GM13977 (cell line): ENCODE data around the gene DPYSL4.

Experiments
- DNase-seq: peaks from one replicate; pipeline ENCODE4 v3.0.0; 2012; ENCODE audit warnings: low spot score
- in situ Hi-C: fragments of 300-500 bp; cut with MboI; formaldehyde crosslinking; loops from one replicate; pipeline ENCODE4 v1.12.0; 2022; ENCODE audit warnings: low sequenced_read_pairs, low pct_unique_long_range_greater_than_20kb, mixed read lengths, inconsistent platforms; ENCODE audit not compliant: unreplicated experiment
- TF ChIP-seq, protein P1 (sequence below): IDR thresholded peaks from 2 replicates; pipeline ENCODE4 v1.5.1; 2012; ENCODE audit warnings: mild to moderate bottlenecking, control low read depth; ENCODE audit not compliant: insufficient read depth; ENCODE audit errors: extremely low read depth, missing control alignments

DPYSL4 gene

DNA sequence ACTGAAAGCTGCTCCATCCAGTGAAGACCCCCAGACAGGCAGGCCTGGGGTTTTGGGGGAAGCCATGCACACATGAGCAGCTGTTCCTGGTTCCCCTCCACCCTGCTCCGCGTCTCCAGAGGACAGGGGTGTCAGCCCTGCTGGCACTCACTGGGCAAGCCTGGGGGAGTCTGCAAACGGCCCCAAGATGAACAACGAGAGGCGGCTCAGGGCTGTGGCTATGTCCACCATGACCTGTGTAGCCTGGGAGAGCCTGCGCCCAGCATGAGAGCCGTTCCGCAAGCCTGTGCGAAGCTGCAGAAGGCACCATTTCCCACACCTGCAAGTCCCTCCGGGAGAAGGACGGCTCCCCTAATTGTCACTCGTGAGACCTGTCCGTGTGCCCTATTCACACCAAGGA is 59.5 kb downstream of the DPYSL4 start:
- in situ Hi-C loops: no loop called here
- TF ChIP-seq, protein P1, sequence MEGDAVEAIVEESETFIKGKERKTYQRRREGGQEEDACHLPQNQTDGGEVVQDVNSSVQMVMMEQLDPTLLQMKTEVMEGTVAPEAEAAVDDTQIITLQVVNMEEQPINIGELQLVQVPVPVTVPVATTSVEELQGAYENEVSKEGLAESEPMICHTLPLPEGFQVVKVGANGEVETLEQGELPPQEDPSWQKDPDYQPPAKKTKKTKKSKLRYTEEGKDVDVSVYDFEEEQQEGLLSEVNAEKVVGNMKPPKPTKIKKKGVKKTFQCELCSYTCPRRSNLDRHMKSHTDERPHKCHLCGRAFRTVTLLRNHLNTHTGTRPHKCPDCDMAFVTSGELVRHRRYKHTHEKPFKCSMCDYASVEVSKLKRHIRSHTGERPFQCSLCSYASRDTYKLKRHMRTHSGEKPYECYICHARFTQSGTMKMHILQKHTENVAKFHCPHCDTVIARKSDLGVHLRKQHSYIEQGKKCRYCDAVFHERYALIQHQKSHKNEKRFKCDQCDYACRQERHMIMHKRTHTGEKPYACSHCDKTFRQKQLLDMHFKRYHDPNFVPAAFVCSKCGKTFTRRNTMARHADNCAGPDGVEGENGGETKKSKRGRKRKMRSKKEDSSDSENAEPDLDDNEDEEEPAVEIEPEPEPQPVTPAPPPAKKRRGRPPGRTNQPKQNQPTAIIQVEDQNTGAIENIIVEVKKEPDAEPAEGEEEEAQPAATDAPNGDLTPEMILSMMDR: no peak
- no peak for DNase-seq

DNA sequence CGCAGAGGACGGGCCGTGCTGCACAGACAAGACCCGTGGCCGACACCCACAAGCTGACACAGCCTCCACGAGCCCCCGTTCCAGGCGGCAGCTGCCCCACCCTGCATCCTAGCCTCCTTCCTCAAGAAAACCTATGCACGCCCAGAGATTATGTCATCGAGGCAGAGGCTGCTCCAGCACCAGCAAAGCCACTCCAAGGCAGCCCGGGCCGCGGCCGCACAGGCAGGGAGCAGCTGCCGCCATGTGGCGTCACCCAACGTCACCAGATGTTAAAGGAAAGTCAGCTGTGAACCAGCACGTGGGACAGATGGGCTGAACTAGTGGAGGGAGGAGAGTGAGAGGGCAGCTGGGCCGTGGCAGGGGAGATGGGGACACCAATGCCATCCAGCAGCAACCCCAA is 61.2 kb downstream of the DPYSL4 start:
- in situ Hi-C loops: no loop called here
- no peak for DNase-seq
- TF ChIP-seq, protein P1: no peak

DNA sequence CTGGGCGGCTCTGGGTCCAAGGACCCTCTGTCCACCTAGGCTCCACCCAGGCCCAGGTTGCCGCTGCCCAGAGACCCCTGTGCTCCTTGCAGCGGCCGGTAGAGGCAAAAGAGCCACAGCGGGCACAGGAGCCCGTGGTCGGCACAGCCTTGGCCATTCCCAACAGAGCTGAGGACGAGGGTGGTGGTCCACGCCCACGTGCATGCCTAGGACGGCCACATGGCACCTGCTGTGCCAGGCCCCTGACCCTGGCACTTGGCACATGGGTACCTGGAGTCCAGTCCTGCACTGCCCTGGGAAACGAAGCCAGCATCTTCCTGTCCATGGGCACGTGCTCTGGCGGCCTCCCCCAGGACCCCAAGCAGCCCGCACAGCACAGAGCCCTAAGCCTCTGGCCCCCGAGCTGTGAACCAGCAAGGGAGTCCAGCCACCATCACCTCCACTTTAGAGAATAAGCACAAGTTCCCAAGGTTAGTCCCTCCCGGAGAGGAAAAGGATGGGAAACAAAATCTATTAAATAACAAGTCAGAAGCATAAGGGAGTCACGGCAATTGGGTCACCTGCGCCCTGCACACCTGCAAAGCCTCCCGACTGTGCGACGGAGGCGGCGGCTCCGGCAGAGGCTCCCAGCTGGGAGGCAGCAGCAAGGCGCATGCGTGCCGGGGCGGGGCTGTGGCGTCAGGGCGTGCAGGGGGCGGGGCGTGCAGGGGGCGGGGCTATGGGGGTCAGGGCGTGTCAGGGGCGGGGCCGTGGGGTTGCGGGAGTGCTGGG is 61.9 kb downstream of the DPYSL4 start:
- TF ChIP-seq, protein P1: no peak
- in situ Hi-C loops: no loop called here
- DNase-seq: peak; percentile 90

DNA sequence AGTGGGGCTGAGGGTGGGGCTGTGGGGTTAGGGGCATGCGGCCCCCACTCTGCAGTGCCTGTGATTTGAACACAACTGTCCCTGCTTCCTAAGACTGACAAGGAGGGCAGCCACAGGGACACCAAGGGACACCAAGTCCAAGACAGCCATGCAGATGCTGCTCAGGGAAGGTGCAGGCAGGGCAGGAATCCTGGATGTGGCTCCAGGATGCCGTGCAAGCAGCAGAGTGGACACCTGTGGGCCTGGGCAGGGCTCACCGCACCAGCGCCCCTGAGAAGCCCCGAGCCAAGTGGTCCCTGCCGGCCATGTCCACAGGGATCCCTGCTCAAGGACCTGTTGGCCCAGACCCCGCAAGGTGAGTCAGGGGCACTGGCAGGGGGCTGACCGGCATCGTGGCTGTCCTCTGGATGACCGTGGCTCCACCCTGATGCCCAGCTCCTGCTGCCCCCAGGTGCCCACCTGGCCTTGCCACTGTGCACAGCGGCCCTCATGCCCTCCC is 62.5 kb downstream of the DPYSL4 start:
- TF ChIP-seq, protein P1: no peak
- in situ Hi-C loops: no loop called here
- DNase-seq: no peak

DNA sequence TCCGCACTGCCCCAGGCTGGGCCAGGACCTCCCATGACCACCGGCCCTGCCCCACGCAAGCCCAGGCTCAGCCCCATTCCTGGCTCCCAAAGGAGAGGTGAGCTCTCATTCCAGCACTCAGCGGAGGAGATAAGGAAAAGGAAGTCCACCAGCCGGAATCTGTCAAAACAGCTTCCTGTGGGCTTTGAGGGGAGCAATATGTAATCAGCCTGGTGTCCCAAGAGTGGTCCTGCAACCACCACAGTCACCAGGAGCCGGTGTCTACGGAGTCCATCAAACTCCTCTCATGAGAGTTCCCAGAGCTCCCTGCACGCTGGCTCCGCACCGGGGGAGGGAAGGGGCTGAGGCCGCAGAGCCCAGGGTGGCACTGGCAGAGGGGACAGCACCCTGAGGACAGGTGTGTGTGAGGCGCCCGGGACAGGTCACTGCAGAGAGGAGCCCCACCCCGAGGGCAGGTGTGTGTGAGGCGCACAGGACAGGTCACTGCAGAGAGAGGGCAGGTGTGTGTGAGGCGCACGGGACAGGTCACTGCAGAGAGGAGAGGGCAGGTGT is 63.2 kb downstream of the DPYSL4 start:
- in situ Hi-C loops: no loop called here
- no peak for DNase-seq
- TF ChIP-seq, protein P1: no peak

DNA sequence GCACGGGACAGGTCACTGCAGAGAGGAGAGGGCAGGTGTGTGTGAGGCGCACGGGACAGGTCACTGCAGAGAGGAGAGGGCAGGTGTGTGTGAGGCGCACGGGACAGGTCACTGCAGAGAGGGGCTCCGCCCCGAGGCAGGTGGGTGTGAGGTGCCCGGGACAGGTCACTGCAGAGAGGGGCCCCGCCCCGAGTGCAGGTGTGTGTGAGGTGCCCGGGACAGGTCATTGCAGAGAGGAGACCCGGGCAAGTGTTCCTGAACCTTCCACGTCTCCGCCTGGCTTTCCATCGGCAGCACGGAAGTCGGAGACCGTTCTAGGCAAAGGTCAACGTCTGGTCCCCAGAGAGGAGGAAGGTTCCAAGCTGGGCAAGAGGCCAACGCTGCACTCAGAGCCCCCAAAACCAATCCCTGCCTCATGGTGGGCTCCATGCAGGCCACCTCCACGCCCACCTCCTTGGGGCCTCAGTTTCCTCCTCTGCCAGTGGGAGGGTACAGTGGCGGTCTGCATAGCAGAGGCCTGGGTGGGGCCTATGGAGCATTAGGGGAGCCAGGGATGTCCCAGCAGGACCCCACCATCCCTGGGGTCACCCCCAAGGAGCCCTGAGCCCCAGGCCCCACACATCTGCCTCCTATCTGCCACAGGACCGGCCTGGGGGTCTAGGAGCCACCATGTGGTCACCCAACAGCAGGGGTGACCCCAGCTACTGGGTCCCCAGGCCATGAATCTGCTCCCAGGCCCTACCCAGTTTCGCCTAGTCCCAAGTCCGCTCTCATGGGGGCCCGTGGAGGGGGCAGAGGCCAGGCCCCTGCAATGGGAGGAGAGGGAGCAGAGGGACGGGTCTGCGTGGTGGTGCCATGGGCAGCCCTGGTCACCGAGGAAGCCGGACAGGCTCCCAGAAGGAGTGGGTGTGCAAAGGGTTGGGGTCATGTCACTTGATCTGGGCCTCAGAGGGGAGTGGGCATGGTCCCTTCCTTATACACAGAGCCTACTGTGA is 64.0 kb downstream of the DPYSL4 start:
- DNase-seq: no peak
- TF ChIP-seq, protein P1: no peak
- in situ Hi-C loops: no loop called here
